ENCODE data around the gene TNRC6A.
"Not testable (repeated sequence)": the region's sequence is repeated elsewhere in the genome, so short reads cannot be mapped to it uniquely, and the experiment has no call there.

TNRC6A gene

DNA sequence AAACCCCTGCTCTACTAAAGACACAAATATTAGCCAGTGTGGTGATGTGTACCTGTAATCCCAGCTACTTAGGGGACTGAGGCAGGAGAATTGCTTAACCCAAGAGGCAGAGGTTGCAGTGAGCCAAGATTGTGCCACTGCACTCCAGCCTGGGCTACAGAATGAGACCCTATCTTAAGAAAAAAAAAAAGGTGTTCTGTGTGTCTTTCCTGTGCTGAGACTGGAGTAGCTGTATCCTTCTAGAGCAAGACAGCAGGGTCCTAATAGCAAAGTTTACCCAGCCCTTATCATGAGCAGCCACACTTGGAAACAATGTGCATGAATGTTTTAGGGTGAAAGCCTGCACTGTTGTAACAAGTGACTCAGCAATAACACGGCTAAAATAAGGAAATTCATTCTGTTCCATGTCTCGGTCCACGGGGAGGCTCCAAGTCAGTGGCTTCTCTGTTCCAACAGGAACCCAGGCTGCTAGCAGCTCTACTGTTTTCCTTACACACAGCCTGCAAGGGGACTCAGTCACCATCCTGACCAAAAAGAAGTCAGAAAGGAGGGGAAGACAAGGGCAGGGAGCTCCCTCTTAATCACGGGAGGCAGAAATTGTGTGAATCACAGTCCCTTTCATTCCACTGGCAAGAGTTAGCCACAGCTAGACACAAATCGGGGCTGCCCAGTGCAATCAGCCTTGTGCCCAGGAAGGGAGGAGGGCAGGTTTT lies 109.3 kb downstream of the TNRC6A start:
- Histone ChIP-seq H3K4me2 (ENCODE audit: low read length) (no peak overlapping the region), H3K9me3 (ENCODE audit: control insufficient read depth, low read length) (no peaks in the 10 kb centered on the region), H3K27me3 (ENCODE audit: control insufficient read depth, insufficient read depth, low read length) (no peaks in the 10 kb centered on the region), H3K9ac (no peak overlapping the region), H3K27ac (no peak overlapping the region), H3K36me3 (ENCODE audit: control insufficient read depth, insufficient read depth, low read length) (no peaks in the 10 kb centered on the region), H2AFZ (no peak overlapping the region), H3K79me2 (no peaks in the 10 kb centered on the region), H3K4me1 (no peaks in the 10 kb centered on the region), H3K4me3 (ENCODE audit: low read depth, low read length) (no peak overlapping the region)
- TF ChIP-seq, protein P1, sequence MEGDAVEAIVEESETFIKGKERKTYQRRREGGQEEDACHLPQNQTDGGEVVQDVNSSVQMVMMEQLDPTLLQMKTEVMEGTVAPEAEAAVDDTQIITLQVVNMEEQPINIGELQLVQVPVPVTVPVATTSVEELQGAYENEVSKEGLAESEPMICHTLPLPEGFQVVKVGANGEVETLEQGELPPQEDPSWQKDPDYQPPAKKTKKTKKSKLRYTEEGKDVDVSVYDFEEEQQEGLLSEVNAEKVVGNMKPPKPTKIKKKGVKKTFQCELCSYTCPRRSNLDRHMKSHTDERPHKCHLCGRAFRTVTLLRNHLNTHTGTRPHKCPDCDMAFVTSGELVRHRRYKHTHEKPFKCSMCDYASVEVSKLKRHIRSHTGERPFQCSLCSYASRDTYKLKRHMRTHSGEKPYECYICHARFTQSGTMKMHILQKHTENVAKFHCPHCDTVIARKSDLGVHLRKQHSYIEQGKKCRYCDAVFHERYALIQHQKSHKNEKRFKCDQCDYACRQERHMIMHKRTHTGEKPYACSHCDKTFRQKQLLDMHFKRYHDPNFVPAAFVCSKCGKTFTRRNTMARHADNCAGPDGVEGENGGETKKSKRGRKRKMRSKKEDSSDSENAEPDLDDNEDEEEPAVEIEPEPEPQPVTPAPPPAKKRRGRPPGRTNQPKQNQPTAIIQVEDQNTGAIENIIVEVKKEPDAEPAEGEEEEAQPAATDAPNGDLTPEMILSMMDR (IDR thresholded peaks at IDR 0.05) = no peak

DNA sequence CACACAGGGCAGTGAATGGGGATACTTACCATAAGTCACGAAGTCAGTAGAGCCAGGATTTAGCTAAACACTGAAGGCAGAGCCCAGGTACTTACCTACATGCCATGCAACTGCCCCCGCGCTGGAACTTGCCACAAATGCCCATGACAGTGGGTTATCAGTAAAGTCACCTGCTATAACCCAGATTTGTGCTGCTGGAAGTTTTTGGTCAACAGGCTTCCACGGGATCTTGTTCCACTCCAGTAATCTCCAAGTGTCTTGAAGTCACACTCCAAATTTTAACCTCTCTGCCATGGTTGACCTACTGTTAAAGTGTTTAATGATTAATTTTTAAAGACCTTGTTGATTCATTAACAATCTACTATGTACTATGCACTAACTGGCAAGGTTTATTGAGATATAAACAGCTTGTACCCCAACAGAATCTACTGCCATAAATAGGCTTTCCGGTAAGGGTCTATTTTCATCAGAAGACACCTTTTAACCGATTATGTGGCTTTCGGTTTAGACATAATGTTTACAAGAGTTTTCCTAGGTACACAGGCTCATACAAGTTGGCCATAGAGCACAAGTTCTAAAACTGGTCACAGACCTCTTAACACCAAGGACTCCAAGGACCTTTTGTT lies 110.0 kb downstream of the TNRC6A start:
- Histone ChIP-seq H3K4me1 (no peaks in the 10 kb centered on the region), H3K4me3 (ENCODE audit: low read depth, low read length) (no peak overlapping the region), H3K27ac (no peak overlapping the region), H3K79me2 (no peaks in the 10 kb centered on the region), H3K9me3 (ENCODE audit: control insufficient read depth, low read length) (no peaks in the 10 kb centered on the region), H3K27me3 (ENCODE audit: control insufficient read depth, insufficient read depth, low read length) (no peaks in the 10 kb centered on the region), H3K9ac (no peak overlapping the region), H3K4me2 (ENCODE audit: low read length) (no peak overlapping the region), H3K36me3 (ENCODE audit: control insufficient read depth, insufficient read depth, low read length) (no peaks in the 10 kb centered on the region), H2AFZ (no peak overlapping the region)
- TF ChIP-seq, protein P1 (IDR thresholded peaks at IDR 0.05) = no peak

DNA sequence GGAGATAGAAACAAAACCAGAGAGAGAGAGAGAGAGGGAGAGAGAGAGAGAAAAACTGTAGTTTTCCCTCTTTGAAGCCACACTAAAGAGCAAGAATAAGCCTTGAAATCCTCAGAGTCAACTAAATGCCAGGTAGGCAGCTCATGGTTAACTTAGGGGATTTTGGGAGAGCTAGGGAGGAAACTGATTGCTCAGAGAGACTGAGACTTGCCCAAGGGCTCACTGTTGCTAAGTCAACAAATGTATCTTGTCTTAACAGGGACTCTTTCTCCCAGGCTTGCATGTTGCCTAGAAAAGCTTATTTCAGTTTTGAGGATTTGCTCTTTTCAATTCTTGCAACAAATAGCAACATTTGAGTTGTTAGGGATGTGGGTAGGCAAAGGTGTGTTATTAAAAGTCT lies 111.8 kb downstream of the TNRC6A start:
- H3K27me3 ChIP-seq (ENCODE audit: control insufficient read depth, insufficient read depth, low read length) = no peaks in the 10 kb centered on the region
- H3K4me1 ChIP-seq = no peaks in the 10 kb centered on the region
- no peak overlapping the region for H3K27ac ChIP-seq
- H3K4me2 ChIP-seq (ENCODE audit: low read length) = no peak overlapping the region
- no peak overlapping the region for H3K4me3 ChIP-seq (ENCODE audit: low read depth, low read length)
- TF ChIP-seq, protein P1 (IDR thresholded peaks at IDR 0.05) = no peak
- H3K9me3 ChIP-seq (ENCODE audit: control insufficient read depth, low read length) = no peaks in the 10 kb centered on the region
- no peak overlapping the region for H2AFZ ChIP-seq
- no peaks in the 10 kb centered on the region for H3K36me3 ChIP-seq (ENCODE audit: control insufficient read depth, insufficient read depth, low read length)
- no peak overlapping the region for H3K9ac ChIP-seq
- no peaks in the 10 kb centered on the region for H3K79me2 ChIP-seq

DNA sequence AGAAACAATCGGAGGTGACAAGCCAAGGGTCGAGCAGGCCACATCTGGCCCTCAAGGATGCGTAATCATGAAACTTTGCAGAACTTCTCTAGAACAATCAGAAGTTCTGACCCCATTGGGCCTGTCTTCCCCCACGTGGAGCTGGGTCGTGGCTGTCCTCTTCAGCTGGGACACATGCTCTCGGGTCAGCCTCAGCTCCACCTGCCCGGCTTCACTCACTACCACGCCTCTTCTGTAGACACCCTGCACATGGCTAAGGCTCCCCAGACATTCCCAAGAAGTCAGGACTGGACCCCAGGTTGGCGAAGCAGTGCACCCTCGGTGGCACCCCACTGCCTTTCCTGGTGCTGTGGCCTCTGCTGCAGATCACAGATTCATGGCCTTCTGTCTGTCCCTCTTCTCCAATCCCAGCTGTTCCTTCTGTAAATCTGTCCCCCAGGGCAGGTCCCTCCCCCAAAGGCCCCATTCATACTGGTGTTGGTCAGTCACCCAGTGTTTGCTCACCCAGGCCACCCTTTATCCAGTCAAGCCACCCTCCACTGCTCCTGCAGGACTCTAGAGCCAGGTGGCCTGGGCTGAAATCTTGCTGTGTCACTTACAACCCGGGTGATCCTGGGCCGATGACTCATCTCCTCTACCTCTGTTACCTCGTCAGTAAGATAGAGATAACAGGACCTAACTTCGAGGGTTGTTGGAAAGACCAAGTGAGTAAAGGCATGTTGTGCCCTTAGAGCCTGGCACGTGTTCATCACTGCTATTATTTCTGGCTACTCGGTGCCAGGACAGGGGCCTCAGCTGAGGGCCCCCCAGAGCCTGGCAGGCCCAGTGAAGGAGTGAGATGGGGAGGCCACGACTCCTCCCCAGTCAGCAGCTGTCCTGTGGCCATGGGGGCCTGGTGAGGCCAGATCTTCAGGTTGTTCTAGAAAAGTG lies 114.9 kb downstream of the TNRC6A start:
- no peaks in the 10 kb centered on the region for H3K79me2 ChIP-seq
- TF ChIP-seq, protein P1 (IDR thresholded peaks at IDR 0.05) = no peak
- no peaks in the 10 kb centered on the region for H3K27me3 ChIP-seq (ENCODE audit: control insufficient read depth, insufficient read depth, low read length)
- no peak overlapping the region for H3K4me2 ChIP-seq (ENCODE audit: low read length)
- H3K4me3 ChIP-seq (ENCODE audit: low read depth, low read length) = no peak overlapping the region
- no peak overlapping the region for H3K27ac ChIP-seq
- no peaks in the 10 kb centered on the region for H3K36me3 ChIP-seq (ENCODE audit: control insufficient read depth, insufficient read depth, low read length)
- H3K4me1 ChIP-seq = no peaks in the 10 kb centered on the region
- H3K9ac ChIP-seq = no peak overlapping the region
- H2AFZ ChIP-seq = no peak overlapping the region
- H3K9me3 ChIP-seq (ENCODE audit: control insufficient read depth, low read length) = no peaks in the 10 kb centered on the region

DNA sequence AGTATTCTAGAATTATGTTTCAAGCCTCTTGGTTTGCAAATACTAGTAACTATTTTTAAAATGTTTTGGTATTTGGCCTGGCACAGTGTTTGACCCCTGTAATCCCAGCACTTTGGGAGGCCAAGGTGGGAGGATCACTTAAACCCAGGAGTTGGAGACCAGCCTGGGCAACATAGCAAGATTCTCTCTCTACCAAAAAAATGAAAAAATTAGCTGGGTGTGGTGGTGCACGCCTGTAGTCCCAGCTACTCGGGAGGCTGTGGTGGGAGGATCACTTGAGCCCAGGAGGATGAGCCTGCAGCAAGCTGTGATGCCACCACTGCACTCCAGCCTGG lies 115.5 kb downstream of the TNRC6A start:
- H3K9ac ChIP-seq; H2AFZ ChIP-seq; H3K4me3 ChIP-seq (ENCODE audit: low read depth, low read length); H3K9me3 ChIP-seq (ENCODE audit: control insufficient read depth, low read length); H3K79me2 ChIP-seq; H3K36me3 ChIP-seq (ENCODE audit: control insufficient read depth, insufficient read depth, low read length); H3K4me1 ChIP-seq; H3K4me2 ChIP-seq (ENCODE audit: low read length); H3K27me3 ChIP-seq (ENCODE audit: control insufficient read depth, insufficient read depth, low read length); H3K27ac ChIP-seq: not testable (repeated sequence)

Data from parathyroid adenoma (tissue), 2 donors.